DOHH2 (cell line): ENCODE results near the gene HIBCH.

Source experiments
- EZH2phosphoT487 ChIP-seq: fragments of 200-600 bp; sonication (generic); IDR thresholded peaks from 2 replicates; pipeline ENCODE4 v1.6.1; 2017; ENCODE audit warnings: borderline replicate concordance, mild to moderate bottlenecking, antibody characterized with exemption, low read length, moderate library complexity, mixed read lengths
- TF ChIP-seq, protein P1 (sequence below): fragments of 200-600 bp; sonication (generic); IDR thresholded peaks from one replicate; pipeline ENCODE4 v1.5.1; 2014; ENCODE audit warnings: antibody characterized with exemption, mild to moderate bottlenecking, low read depth, low read length; ENCODE audit not compliant: poor library complexity, severe bottlenecking

DNA sequence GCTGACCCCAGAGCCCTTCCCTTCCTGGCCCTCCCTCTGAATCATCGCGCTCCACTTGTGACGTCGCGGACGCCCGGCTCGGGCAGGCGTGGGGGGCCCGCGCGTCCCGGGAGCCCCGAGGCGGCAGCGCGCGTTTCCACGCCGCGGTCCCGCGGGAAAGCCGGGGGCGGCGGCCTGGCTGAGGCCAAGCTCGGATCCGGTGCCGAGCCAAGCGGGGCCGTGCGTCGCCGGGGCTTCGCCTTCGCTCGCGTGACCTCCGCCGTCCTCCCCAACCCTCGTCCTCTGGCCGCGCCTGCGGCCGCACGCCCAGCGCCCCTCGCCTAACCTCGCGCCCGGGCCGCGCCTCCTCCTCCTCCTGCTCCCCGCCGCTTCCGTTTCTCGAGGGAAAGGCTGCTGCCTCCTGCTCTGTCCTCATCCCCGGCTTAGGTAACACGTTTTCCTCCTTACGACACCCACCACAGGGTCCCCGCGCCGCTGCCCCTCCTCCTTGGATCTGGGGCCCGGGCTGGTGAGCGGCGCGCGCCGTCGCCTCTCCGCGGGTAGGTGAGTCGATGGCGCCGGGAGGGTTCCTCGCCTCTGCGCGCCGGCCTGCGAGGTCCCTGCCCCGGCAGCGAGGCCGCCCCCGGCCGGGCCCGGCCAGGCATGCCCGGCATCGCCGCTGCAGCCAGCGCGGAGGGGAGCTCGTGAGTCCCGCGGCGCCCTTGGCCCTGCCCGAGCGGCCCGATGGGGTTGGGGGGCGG is 24.1 kb upstream of the HIBCH start, which contains the start of gene INPP1:
- TF ChIP-seq, protein P1, sequence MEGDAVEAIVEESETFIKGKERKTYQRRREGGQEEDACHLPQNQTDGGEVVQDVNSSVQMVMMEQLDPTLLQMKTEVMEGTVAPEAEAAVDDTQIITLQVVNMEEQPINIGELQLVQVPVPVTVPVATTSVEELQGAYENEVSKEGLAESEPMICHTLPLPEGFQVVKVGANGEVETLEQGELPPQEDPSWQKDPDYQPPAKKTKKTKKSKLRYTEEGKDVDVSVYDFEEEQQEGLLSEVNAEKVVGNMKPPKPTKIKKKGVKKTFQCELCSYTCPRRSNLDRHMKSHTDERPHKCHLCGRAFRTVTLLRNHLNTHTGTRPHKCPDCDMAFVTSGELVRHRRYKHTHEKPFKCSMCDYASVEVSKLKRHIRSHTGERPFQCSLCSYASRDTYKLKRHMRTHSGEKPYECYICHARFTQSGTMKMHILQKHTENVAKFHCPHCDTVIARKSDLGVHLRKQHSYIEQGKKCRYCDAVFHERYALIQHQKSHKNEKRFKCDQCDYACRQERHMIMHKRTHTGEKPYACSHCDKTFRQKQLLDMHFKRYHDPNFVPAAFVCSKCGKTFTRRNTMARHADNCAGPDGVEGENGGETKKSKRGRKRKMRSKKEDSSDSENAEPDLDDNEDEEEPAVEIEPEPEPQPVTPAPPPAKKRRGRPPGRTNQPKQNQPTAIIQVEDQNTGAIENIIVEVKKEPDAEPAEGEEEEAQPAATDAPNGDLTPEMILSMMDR: no peak
- no peak for TF ChIP-seq EZH2phosphoT487
